ENCODE data around the gene ZSWIM5.

DNA sequence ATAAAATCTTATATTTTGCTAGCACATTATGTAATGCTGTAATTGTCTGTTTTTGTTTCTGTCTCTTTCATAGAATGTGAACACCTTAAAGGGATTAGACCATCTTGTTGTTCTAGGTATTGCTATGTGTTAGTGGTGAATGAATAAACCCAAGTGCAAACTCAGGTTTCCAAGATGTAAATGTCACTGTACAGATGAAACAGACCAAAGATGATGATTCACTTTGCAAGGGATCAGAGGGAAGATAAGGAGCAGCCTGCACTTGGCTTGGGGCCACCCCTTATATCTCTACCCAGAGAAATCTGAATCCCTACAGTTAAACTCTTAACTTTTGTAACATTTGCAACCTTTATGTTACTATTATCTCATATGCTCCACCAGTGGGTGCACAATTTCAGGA, 168.9 kb downstream of the ZSWIM5 start:
- TF ChIP-seq, protein P1, sequence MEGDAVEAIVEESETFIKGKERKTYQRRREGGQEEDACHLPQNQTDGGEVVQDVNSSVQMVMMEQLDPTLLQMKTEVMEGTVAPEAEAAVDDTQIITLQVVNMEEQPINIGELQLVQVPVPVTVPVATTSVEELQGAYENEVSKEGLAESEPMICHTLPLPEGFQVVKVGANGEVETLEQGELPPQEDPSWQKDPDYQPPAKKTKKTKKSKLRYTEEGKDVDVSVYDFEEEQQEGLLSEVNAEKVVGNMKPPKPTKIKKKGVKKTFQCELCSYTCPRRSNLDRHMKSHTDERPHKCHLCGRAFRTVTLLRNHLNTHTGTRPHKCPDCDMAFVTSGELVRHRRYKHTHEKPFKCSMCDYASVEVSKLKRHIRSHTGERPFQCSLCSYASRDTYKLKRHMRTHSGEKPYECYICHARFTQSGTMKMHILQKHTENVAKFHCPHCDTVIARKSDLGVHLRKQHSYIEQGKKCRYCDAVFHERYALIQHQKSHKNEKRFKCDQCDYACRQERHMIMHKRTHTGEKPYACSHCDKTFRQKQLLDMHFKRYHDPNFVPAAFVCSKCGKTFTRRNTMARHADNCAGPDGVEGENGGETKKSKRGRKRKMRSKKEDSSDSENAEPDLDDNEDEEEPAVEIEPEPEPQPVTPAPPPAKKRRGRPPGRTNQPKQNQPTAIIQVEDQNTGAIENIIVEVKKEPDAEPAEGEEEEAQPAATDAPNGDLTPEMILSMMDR (tag by site-specific recombination; IDR thresholded peaks at IDR 0.05): no peak
- TF ChIP-seq ZNF747 (tag by site-specific recombination; IDR thresholded peaks at IDR 0.05) (no peak), ZNF138 (tag by site-specific recombination; IDR thresholded peaks at IDR 0.05; ENCODE audit: borderline replicate concordance) (no peak), TCF7L2 (IDR thresholded peaks at IDR 0.05; ENCODE audit: borderline replicate concordance, low read depth, low read length) (no peak), ZNF24 (tag by site-specific recombination; IDR thresholded peaks at IDR 0.05) (no peak)
- TF ChIP-seq, protein P2, sequence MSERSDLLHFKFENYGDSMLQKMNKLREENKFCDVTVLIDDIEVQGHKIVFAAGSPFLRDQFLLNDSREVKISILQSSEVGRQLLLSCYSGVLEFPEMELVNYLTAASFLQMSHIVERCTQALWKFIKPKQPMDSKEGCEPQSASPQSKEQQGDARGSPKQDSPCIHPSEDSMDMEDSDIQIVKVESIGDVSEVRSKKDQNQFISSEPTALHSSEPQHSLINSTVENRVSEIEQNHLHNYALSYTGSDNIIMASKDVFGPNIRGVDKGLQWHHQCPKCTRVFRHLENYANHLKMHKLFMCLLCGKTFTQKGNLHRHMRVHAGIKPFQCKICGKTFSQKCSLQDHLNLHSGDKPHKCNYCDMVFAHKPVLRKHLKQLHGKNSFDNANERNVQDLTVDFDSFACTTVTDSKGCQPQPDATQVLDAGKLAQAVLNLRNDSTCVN (tag by site-specific recombination; optimal IDR thresholded peaks at IDR 0.05): no peak

All from HEK293 (cell line).